ENCODE measurements around the gene HM13. TPM values are rescaled to one million over a fixed set of nuclear protein-coding genes. Genes with fewer than 3 reads are reported as not detected.

Gene HM13
- total RNA-seq = 76.9 and 97.2 TPM in 2 replicates

GRCh38 chr20:31514154-31515071, at the start of gene HM13:
TSS of gene HM13 (plus strand) at chr20:31514442. CDS start at chr20:31514552, 110 bp downstream.

GRCh38 chr20:31474758-31475427, 39.3 kb upstream of the HM13 start, which contains the start of the genes DEFB124 and REM1:
TSS of gene DEFB124 (minus strand) at chr20:31475127. CDS start at chr20:31473013, 2,114 bp downstream.
TSS of gene REM1 (plus strand) at chr20:31475288. CDS start at chr20:31476446, 1,158 bp downstream.

GRCh38 chr20:31605031-31605901, 91.0 kb downstream of the HM13 start, which contains the start of gene ID1:
TSS of gene ID1 (plus strand) at chr20:31605289. CDS start at chr20:31605388, 99 bp downstream.

Other genes with a start within 250 kb of the HM13 start
- gene DEFB116, start 205.9 kb upstream of the HM13 start, total RNA-seq = not detected in 2 replicates
- not detected in 2 replicates for gene DEFB118, start 145.8 kb upstream of the HM13 start, total RNA-seq
- not detected in 2 replicates for gene DEFB119, start 123.9 kb upstream of the HM13 start, total RNA-seq
- gene DEFB121, start 108.2 kb upstream of the HM13 start, total RNA-seq = not detected in 2 replicates
- gene DEFB123, start 73.8 kb upstream of the HM13 start, total RNA-seq = not detected in 2 replicates
- gene DEFB124, start 39.3 kb upstream of the HM13 start, total RNA-seq = not detected in 2 replicates
- gene REM1, start 39.2 kb upstream of the HM13 start, total RNA-seq = not detected in 2 replicates
- gene ID1, start 90.8 kb downstream of the HM13 start, total RNA-seq = 37.3 and 55.8 TPM in 2 replicates
- gene COX4I2, start 123.5 kb downstream of the HM13 start, total RNA-seq = not detected in 2 replicates
- 39.8 and 66.0 TPM in 2 replicates for gene BCL2L1, start 208.4 kb downstream of the HM13 start, total RNA-seq
- gene TPX2, start 224.8 kb downstream of the HM13 start, total RNA-seq = 4.2 and 28.5 TPM in 2 replicates

Data from smooth muscle cell of the umbilical artery (primary cell).